ENCODE results near the gene RBM38. TPM values are rescaled to one million over a fixed set of nuclear protein-coding genes. Genes with fewer than 3 reads are reported as not detected.
A peak's percentile ranks its signal among the peaks of the same experiment; 100 is the strongest.

RBM38 gene
- total RNA-seq, 1 donor from 2014 or later = 8.7 TPM

DNA sequence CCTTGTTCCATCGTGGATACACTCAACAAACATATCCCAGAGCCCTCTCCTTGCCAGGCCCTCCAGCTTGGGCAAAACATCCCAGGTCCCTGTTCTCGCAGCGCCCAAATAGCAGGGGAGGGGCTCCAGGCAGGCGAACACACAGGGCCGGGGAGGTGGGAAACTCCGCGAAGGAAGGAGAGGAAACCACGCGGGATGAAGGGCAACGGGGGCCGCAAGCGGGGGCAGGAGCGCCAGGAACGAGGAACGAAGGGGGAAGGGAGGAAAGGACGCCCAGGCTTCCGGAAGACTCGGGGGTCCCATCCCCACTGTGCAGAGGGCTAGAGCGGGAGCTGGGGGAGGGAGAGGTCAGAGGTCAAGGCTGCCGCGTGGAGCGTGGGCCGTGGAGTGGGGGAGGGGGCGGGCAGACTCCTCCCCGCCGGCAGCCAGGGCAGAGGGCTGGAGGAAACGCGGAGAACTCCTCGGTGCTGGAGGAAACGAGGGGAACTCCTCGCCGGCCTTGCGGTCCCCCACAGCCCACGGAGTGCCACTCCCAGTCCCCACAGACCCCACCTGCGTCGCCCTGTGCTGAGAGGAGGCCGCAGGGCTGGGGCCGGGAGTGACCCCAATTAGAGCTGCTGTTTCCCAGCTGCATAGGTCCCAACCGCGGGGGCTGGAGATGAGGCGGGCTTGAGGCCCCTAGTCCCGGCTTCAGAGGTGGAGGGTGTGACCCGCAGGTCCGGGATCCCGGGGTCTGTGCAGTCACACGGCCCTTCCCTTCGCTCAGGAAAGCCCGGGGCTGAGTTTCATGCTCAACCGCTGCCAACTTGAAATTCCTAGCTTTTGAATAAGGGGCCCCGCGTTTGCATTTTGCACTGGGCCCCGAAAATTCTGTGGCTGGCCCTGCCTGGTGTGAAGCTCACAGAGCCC, 1.2 kb upstream of the RBM38 start:
- no peak for DNase-seq (ENCODE audit: low read depth)

DNA sequence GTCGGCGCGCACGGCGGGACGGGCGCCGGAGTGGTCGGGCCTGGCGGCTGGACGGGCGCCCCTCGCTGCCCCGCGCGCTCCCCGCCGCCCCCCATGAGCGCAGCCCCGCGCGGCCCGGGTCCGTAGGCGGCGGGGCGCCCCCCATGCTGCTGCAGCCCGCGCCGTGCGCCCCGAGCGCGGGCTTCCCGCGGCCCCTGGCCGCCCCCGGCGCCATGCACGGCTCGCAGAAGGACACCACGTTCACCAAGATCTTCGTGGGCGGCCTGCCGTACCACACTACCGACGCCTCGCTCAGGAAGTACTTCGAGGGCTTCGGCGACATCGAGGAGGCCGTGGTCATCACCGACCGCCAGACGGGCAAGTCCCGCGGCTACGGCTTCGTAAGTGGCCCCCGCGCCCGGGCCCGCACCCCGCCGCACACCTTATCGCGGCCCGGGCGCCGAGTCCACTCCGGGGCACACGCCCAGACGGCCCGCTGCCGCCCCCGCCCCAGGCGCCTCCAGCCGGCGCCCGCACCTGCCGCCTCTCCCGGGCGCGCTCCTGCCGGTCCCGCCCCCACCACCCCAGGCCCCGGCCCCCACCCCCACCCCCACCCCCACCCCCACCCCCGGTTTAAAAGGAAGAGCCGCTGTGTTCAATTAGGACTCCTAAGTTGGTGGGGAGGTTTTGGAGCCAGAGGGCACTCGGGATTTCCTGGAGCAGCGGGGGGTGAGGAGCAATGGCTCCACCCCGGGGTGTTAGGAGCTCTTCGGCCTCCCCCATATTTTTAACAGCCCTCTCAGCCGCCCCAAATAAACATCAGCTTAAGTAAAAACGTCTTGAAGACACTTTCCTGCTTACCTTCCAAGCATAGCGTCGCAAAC, 474 bp downstream of the RBM38 start:
- no peak for DNase-seq (ENCODE audit: low read depth)

DNA sequence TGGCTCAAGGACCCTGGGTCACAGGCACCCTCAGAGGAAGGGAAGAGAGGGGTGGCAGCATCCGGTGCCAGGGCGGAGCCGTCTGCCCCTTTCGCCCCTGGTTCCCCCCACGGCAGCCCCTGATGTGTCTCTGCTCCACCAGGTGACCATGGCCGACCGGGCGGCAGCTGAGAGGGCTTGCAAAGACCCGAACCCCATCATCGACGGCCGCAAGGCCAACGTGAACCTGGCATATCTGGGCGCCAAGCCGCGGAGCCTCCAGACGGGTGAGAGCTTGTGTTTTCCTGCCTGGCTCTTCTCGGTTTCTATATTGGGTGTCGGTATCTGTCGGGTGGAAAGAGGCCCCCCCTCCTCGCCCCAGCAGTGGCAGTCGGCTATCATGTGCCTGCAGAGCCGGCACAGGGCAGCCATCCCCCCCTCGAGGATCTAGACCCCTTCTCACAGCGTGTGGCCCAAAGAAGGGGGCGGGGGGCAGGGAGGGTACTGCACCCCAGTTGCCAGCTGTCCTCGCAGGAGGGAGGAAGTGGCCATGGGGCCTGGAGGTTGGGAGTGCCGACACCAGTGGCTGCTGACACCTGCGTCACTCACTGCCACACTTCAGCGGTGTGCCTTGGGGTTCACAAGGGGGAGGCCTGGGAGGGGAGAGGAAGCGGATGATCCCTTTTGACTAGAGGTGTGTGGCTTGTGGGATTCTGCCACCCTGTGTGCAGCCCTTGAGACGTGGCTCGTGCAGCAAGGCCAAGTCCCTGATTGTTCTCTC, 1.5 kb downstream of the RBM38 start:
- no peak for DNase-seq (ENCODE audit: low read depth)

DNA sequence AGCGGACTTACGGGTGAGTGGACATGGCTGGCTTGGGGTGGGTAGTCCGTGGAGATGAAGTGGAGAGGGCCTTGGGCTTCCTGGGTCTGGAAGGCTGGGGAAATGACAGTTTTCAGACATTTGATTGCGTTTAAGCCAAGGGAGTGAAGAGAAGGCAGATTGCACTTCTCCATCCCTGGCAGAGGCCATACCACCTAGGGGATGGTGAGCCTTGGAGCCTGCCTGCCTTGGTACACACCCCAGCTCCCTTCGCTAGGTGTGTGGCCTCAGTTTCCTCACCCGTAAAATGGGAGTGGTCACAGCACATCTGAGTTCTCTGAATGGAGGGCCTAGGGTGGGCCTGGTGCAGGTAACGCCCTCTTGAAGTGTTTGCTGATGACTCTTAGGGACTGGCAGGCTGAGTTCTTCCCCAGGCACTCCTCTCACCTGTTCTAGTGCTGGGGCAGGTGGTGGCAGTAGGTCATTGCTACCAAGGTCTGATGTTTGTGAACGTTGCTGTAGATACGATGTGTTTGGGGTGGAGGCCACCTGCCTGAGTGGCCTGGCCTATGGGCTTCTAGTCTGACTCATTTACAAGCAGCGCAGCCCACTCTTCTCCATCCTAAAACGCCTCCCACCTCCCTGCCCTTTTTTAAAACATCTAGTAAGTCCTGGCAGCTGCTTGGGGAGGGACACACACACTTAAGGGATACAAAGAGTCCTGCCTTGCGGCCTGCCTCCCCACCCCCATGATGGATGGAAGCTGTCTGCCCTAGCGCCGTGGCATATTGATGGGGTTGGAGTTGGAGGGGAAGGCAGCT, 2.3 kb downstream of the RBM38 start:
- no peak for DNase-seq (ENCODE audit: low read depth)

DNA sequence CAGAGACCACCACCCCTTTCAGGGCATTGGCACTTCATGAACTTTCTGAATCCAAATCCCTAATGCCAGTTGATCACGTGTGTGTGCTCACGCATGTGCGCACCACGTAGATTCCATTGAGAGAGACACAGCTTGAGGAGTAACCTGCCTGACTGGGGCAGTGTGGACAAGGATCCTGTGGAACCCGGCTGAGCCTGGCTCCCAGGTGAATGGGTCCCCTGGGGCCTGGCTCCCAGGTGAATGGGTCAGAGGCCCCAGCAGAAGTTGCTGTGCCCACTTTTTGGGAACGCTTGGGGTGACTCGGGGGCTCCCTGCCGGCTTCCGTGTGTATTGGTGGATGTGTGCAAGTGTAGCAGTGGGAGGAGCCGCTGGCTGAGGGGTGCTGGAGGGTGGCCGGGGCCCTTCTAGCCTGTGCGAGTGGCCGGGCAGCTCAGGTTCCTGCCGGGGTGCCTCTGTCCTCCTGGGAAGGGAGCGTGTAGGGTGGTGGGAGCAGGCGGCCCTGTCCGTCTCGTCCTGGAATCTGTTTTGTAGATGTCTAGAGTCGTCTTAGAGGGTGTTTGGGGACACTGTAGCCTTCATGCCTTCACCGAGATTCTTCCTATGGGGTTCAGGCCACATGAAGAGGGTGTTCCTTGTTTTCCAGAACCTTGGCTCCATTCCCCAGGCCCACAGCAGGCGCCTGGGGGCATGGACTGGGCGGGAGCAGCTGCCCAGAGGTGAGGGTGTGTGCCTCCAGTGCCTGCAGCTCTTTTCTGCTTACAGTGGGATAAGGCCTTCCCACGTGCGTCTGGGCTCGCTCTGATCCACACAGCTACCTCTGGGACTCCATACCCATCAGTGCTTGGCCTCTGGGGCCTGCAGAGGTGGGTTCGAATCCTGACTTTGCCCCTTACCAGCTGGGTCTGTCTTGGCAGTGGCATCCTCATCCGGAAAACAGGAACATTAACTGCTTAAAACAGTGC, 3.2 kb downstream of the RBM38 start:
- DNase-seq (ENCODE audit: low read depth) = no peak

DNA sequence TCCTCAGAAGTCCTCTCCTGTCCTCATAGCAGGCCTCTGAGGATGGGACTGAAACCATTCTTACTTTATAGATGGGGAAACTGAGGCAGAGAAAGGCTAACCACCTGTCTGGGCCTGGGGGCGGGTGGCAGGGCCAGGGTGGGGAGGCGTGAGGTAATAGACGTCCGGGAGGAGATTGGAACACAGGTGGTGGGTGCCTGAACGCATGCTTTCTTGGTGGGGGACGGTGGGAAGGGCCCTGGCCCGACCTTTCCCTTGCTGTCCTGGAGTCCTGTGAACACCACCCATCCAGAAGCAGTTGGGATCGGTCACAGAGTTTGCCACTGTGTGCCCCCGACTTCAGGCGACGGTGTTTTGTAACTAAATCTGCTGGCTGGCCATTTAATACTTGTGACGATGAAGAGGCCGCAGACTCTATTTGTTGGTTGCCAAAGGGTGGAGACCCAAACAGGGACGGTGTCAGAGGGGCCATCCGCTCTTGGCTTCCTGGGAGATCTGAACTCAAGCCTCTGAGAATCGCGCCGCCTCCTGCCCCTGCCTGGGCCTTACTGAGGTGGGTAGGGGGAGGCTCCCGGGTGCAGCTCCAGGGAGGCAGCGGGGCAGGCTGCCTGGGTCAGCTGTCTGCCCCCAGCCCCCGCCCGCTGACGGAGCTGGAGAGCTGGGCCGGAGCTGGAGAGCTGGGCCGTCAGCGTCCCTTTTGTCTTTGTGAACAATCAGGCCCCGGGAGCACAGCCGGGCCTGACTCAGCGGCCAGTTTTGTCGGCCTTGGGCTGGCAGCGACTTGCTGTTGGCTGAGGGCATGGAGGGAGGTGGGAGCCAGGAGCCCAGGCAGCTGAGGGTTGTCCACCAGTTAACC, 4.1 kb downstream of the RBM38 start:
- peak; percentile 69 for DNase-seq (ENCODE audit: low read depth)

DNA sequence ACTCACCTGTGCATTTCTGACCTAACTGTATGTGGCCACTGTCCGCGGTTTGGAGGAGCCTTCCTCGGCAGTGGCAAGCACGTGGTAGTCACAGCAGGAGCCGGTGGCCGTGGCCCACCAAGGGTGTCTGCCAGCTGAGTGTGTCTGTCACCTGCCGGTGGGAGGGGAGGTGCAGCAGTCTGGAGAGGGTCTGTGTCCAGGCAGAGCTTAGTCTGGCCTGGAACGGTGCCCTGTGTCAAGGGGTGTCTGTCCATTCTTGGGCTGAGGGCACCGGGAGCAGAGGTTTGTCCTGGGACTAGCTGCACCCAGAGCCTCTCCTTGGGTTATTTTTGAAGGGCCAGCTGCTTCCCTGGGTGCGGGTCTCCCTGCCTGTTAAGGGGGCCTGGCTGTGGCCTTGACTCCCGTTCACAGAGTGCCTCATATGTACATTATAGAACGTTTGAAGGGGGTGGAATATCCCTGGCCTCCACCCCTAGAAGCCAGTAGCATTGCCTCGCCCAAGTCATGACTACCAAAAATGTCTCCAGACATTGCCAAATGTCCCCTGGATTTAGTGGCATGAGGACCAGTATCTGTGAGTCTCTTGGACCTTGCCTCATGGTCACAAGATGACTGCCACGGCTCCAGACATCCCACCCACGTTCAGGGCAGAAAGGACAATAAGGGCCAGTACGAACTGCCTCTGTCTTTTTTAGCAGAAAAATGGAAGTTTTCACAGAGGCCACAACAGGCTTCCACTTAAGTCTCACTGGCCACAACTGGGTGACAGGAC, 5.2 kb downstream of the RBM38 start:
- DNase-seq (ENCODE audit: low read depth) = no peak

DNA sequence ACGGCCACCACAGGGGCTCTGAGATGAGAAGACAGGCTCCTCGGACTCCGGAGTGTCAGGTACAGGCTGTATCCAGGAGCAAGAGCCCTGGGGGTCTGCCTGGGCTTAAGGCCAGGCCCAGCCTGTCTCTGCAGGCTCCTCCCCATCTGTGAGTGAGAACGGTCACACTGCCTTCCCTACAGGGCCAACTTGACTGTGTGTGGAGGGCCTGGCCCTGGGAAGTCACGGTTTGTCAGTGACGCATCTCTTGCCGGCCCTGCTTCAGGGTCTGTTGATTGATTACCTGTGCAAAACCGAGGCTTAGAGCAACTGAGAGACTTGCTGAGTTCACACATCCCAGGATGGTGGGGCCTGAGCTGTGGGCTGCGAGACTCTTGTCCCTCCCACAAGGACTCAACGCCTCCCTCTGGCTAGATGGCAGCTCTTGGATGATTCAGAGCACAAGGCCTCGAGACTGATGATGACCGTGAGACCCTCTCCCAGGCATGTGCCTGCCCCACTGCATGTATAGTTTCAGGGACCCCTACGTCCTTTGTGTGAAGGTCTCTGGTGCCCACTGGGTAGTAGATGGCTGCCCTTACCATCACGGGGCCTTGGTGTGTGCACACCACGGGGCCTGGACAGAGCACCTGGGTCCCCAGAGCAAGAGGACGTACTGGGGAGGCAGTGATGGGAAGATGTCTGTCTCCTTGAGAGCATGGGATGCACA, 5.9 kb downstream of the RBM38 start:
- DNase-seq (ENCODE audit: low read depth) = no peak

DNA sequence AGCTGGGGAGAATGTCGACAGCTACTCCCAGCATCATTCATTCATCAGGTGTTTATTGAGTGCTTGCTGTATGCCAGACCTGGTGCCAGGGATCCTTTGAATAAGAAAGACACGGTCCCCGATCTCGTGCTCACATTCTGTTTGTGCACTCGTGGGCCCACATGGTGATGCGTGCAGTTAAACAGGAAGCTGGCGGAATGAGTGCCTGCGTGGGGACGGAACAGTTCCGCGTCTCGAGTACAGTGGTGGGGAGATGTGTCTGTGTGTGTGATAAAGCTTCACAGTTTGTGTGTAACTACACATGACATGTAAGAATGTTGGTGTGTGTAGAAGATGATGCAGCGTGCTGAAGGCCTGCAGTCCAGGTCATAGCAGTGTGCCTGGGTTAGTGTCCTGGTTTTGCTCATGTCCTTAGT, 6.5 kb downstream of the RBM38 start:
- DNase-seq (ENCODE audit: low read depth) = no peak

DNA sequence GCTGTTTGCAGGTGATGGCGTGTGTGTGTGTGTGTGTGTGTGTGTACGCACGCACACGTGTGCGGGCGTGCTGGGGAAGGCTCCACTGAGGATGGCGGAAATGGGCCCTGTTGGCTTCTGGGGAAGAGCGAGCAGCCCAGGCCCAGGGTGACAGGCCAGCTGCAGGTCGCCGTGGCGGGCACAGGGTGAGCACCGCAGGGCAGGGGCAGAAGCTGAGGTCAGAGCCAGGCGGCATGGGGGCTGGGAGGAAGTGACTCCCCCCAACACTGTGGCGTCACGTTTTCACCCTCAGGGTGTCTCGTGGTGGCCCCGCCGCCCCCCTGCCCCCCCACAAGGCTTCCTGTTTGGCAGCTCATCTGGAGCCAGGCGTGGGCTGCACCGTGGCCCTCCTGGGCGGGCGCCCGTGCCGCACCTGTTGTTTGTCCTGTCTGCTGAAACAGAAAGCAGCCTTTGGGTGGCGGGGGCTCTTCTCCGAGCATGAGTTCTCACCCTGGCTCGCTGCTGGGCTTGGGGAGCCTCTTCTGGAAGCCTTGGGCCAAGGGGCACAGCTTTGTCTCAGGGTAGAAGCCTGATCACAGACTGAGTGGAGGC, 7.1 kb downstream of the RBM38 start:
- DNase-seq (ENCODE audit: low read depth) = no peak

DNA sequence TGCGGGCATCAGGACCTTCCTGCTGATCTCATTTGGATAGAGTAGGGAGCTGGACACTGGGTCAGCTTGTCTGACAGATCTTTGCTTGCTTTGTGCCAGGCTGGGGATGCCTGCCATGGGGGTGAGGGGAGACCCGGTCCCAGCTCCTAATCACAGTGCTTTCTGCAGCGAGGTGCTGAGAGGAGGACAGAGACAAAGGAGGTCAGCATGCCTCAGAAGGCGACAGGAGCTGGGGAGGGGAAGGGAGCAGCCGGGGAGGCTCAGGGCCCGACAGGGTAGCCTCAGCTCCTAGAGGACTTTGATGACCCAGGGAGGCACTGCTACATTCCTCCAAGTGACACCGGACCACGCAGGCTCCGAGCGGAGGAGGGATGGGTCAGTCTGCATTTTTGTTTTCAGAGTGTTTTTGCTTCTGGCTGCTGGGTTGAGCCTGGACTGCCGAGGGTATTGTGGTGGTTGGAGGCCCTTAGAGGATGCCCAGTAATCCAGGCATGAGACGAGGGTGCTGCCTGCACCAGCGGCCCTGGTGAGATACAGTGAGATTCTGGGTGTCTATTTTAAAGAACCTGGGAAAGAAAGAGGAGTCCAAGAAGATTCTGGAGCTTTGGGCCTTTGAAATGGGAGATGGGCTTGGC, 7.8 kb downstream of the RBM38 start:
- DNase-seq (ENCODE audit: low read depth) = no peak

DNA sequence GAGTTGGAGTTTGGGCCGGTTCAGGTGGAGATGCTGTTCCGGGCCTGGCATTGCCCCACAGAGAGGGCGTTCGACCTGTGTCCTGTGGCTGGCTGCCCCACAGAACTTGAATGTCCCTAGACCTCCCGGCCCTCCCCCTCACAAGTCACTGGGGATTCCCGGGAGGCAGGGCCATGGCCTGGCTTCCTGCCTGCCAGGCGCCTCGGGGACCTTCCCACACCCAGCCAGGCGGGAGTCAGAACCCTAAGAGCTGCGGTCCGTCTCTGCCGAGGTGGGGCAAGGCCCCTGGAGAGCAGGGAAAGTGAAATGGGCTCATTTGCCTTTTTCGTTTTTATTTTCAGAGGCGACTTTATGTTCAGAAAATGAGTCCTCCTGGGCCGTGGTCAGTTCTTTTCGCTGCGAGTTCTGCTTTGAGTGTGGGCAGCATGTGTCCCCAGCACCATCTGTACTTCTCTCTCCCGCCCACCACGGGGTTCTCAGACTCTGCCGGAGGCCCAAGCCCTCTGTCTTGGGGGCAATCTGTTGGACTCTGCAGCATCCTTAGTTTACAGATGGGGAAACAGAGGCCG, 8.5 kb downstream of the RBM38 start:
- DNase-seq (ENCODE audit: low read depth) = no peak

DNA sequence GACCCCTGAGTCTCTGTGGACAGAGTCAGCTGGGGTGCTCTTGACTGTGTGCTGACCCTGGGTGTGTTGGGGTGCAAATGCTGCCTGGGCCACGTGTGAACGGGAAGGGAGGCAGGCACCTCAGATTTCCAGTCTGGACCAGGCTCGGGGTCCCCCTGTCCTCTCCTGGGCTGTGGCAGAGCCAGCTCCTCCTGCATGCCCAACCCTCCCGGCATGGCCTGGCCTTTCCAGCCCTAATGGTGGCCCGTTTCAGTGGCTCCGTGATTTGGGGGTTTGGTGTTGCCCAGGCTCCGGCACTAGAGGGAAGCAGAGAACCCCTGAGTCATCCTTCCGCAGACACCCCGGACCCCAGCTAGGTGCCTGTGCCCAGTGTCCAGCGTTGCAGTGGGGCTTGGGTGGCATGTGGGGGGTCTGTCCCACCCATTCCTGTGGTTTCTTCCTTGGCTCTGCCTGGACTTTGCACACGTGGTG, 9.1 kb downstream of the RBM38 start:
- DNase-seq (ENCODE audit: low read depth) = no peak

DNA sequence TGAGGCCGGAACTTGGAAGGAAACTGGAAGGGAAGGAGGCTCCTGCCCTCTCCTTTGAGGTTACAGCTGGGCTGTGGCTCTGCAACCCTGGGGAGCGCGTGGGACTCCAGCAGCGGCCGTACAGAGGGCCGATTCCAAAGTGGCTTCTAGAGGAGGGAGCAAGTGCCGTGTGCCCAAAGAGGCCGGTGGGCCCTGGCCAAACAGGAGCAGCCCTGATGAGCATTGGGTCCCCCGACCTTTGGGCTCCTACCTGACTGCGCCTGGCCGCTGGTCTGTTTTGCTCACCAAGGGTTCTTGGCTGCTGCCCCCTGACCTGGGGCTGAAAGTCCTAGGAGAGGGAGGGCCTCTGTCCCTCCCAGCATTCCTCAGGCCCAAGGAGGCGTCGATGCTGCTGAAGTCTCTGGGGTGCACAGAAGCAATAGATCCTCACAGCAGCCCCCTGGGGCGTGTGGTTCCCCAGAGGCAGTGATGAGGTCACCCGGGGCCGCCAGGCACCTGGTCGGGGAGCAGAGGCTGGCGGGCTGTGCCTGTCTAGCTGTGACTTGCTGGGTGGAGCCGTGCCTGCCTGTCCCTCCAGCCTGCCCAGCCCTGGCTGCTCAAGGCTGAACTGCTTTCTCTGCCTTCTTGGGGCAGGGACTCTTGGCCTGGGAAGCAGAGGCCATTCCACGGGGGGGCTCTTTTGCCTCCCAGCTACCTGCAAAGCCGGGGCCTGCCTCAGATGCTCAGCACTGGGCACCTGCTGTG, 9.8 kb downstream of the RBM38 start:
- no peak for DNase-seq (ENCODE audit: low read depth)

DNA sequence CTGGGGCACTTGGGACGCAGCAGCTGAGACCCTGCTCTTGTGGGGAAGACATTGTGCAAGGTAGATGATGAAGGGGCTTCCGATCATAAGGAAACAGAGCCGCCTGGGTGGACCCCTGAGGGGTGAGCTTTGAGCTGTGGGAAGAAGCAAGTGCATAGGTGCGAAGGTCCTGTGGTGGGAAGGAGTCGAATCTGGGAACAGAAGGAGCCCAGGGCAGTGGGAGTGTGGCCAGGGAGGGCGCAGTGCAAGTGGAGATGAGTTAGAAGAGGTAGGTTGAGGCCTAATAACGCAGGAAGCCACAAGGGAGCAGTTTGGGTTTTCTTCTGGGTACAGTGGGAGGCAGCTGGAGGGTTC, 10.3 kb downstream of the RBM38 start:
- DNase-seq (ENCODE audit: low read depth) = no peak

All from myocyte (in vitro differentiated cells).